ENCODE measurements around the gene KIF3A.

The KIF3A gene

GRCh38 chr5:132678735-132679134, 58.6 kb downstream of the KIF3A start:
- Histone ChIP-seq H3K4me1 (ENCODE audit: control insufficient read depth in 2 of 2, insufficient read depth in 2 of 2, low read length in 2 of 2) (no peaks in the 10 kb centered on the region), H3K9me3 (ENCODE audit: control insufficient read depth in 2 of 2, low read length in 2 of 2) (no peaks in the 10 kb centered on the region), H3K9ac (ENCODE audit: low read depth in 1 of 2, low read length in 2 of 2) (no peak overlapping the region), H3K27me3 (ENCODE audit: control insufficient read depth in 2 of 2, insufficient read depth in 2 of 2, low read length in 2 of 2) (no peaks in the 10 kb centered on the region), H3K36me3 (ENCODE audit: control insufficient read depth in 2 of 2, insufficient read depth in 2 of 2, low read length in 2 of 2) (no peaks in the 10 kb centered on the region), H3K27ac (ENCODE audit: low read depth in 2 of 2, low read length in 2 of 2) (no peak overlapping the region), H3K4me3 (ENCODE audit: low read length in 2 of 2) (no peak overlapping the region)

- Histone ChIP-seq H3K9ac (ENCODE audit: low read depth in 1 of 2, low read length in 2 of 2) (no peak overlapping the region), H3K36me3 (ENCODE audit: control insufficient read depth in 2 of 2, insufficient read depth in 2 of 2, low read length in 2 of 2) (no peaks in the 10 kb centered on the region), H3K27ac (ENCODE audit: low read depth in 2 of 2, low read length in 2 of 2) (no peak overlapping the region), H3K9me3 (ENCODE audit: control insufficient read depth in 2 of 2, low read length in 2 of 2) (no peaks in the 10 kb centered on the region), H3K27me3 (ENCODE audit: control insufficient read depth in 2 of 2, insufficient read depth in 2 of 2, low read length in 2 of 2) (no peaks in the 10 kb centered on the region), H3K4me1 (ENCODE audit: control insufficient read depth in 2 of 2, insufficient read depth in 2 of 2, low read length in 2 of 2) (no peaks in the 10 kb centered on the region), H3K4me3 (ENCODE audit: low read length in 2 of 2) (no peak overlapping the region)
These were observed 59.5 kb downstream of the KIF3A start for GRCh38 chr5:132677682-132678400.

- Histone ChIP-seq H3K4me1 (ENCODE audit: control insufficient read depth in 2 of 2, insufficient read depth in 2 of 2, low read length in 2 of 2) (no peaks in the 10 kb centered on the region), H3K27me3 (ENCODE audit: control insufficient read depth in 2 of 2, insufficient read depth in 2 of 2, low read length in 2 of 2) (no peaks in the 10 kb centered on the region), H3K36me3 (ENCODE audit: control insufficient read depth in 2 of 2, insufficient read depth in 2 of 2, low read length in 2 of 2) (no peaks in the 10 kb centered on the region), H3K4me3 (ENCODE audit: low read length in 2 of 2) (no peak overlapping the region), H3K9ac (ENCODE audit: low read depth in 1 of 2, low read length in 2 of 2) (no peak overlapping the region), H3K27ac (ENCODE audit: low read depth in 2 of 2, low read length in 2 of 2) (no peak overlapping the region), H3K9me3 (ENCODE audit: control insufficient read depth in 2 of 2, low read length in 2 of 2) (no peaks in the 10 kb centered on the region)
These were observed 60.2 kb downstream of the KIF3A start for GRCh38 chr5:132677191-132677590.

- no peaks in the 10 kb centered on the region for H3K36me3 ChIP-seq (ENCODE audit: control insufficient read depth in 2 of 2, insufficient read depth in 2 of 2, low read length in 2 of 2)
- no peak overlapping the region for H3K27ac ChIP-seq (ENCODE audit: low read depth in 2 of 2, low read length in 2 of 2)
- no peak overlapping the region for H3K9ac ChIP-seq (ENCODE audit: low read depth in 1 of 2, low read length in 2 of 2)
- H3K9me3 ChIP-seq (ENCODE audit: control insufficient read depth in 2 of 2, low read length in 2 of 2): no peaks in the 10 kb centered on the region
- H3K4me3 ChIP-seq (ENCODE audit: low read length in 2 of 2): no peak overlapping the region
- no peaks in the 10 kb centered on the region for H3K27me3 ChIP-seq (ENCODE audit: control insufficient read depth in 2 of 2, insufficient read depth in 2 of 2, low read length in 2 of 2)
- H3K4me1 ChIP-seq (ENCODE audit: control insufficient read depth in 2 of 2, insufficient read depth in 2 of 2, low read length in 2 of 2): no peaks in the 10 kb centered on the region
These were observed 61.2 kb downstream of the KIF3A start for GRCh38 chr5:132675936-132676689.

GRCh38 chr5:132674671-132675506, 62.5 kb downstream of the KIF3A start:
- Histone ChIP-seq H3K9me3 (ENCODE audit: control insufficient read depth in 2 of 2, low read length in 2 of 2) (no peaks in the 10 kb centered on the region), H3K4me1 (ENCODE audit: control insufficient read depth in 2 of 2, insufficient read depth in 2 of 2, low read length in 2 of 2) (no peaks in the 10 kb centered on the region), H3K27ac (ENCODE audit: low read depth in 2 of 2, low read length in 2 of 2) (peak overlapping the region; percentile 6 to 30), H3K9ac (ENCODE audit: low read depth in 1 of 2, low read length in 2 of 2) (no peak overlapping the region), H3K36me3 (ENCODE audit: control insufficient read depth in 2 of 2, insufficient read depth in 2 of 2, low read length in 2 of 2) (no peaks in the 10 kb centered on the region), H3K4me3 (ENCODE audit: low read length in 2 of 2) (no peak overlapping the region), H3K27me3 (ENCODE audit: control insufficient read depth in 2 of 2, insufficient read depth in 2 of 2, low read length in 2 of 2) (no peaks in the 10 kb centered on the region)

GRCh38 chr5:132673939-132674630, 63.3 kb downstream of the KIF3A start, which contains the start of gene IL4:
TSS of gene IL4 (plus strand) at chr5:132673989. CDS start at chr5:132674051, 62 bp downstream.
- H3K9me3 ChIP-seq (ENCODE audit: control insufficient read depth in 2 of 2, low read length in 2 of 2): no peaks in the 10 kb centered on the region
- no peaks in the 10 kb centered on the region for H3K4me1 ChIP-seq (ENCODE audit: control insufficient read depth in 2 of 2, insufficient read depth in 2 of 2, low read length in 2 of 2)
- H3K27me3 ChIP-seq (ENCODE audit: control insufficient read depth in 2 of 2, insufficient read depth in 2 of 2, low read length in 2 of 2): no peaks in the 10 kb centered on the region
- H3K36me3 ChIP-seq (ENCODE audit: control insufficient read depth in 2 of 2, insufficient read depth in 2 of 2, low read length in 2 of 2): no peaks in the 10 kb centered on the region
- no peak within 1 kb of the TSS for H3K9ac ChIP-seq (ENCODE audit: low read depth in 1 of 2, low read length in 2 of 2)
- no peak within 1 kb of the TSS for H3K4me3 ChIP-seq (ENCODE audit: low read length in 2 of 2)
- H3K27ac ChIP-seq (ENCODE audit: low read depth in 2 of 2, low read length in 2 of 2): peak within 1 kb of the TSS; percentile 6 to 30

- H3K27me3 ChIP-seq (ENCODE audit: control insufficient read depth in 2 of 2, insufficient read depth in 2 of 2, low read length in 2 of 2): no peaks in the 10 kb centered on the region
- H3K4me3 ChIP-seq (ENCODE audit: low read length in 2 of 2): no peak overlapping the region
- H3K9me3 ChIP-seq (ENCODE audit: control insufficient read depth in 2 of 2, low read length in 2 of 2): no peaks in the 10 kb centered on the region
- no peaks in the 10 kb centered on the region for H3K4me1 ChIP-seq (ENCODE audit: control insufficient read depth in 2 of 2, insufficient read depth in 2 of 2, low read length in 2 of 2)
- H3K36me3 ChIP-seq (ENCODE audit: control insufficient read depth in 2 of 2, insufficient read depth in 2 of 2, low read length in 2 of 2): no peaks in the 10 kb centered on the region
- no peak overlapping the region for H3K9ac ChIP-seq (ENCODE audit: low read depth in 1 of 2, low read length in 2 of 2)
- H3K27ac ChIP-seq (ENCODE audit: low read depth in 2 of 2, low read length in 2 of 2): no peak overlapping the region
These were observed 63.9 kb downstream of the KIF3A start for GRCh38 chr5:132673488-132673887.

GRCh38 chr5:132671000-132671399, 66.3 kb downstream of the KIF3A start:
- Histone ChIP-seq H3K9ac (ENCODE audit: low read depth in 1 of 2, low read length in 2 of 2) (no peak overlapping the region), H3K27me3 (ENCODE audit: control insufficient read depth in 2 of 2, insufficient read depth in 2 of 2, low read length in 2 of 2) (no peaks in the 10 kb centered on the region), H3K36me3 (ENCODE audit: control insufficient read depth in 2 of 2, insufficient read depth in 2 of 2, low read length in 2 of 2) (no peaks in the 10 kb centered on the region), H3K4me3 (ENCODE audit: low read length in 2 of 2) (no peak overlapping the region), H3K4me1 (ENCODE audit: control insufficient read depth in 2 of 2, insufficient read depth in 2 of 2, low read length in 2 of 2) (no peaks in the 10 kb centered on the region), H3K27ac (ENCODE audit: low read depth in 2 of 2, low read length in 2 of 2) (no peak overlapping the region), H3K9me3 (ENCODE audit: control insufficient read depth in 2 of 2, low read length in 2 of 2) (no peaks in the 10 kb centered on the region)

GRCh38 chr5:132669966-132670882, 67.1 kb downstream of the KIF3A start:
- Histone ChIP-seq H3K9me3 (ENCODE audit: control insufficient read depth in 2 of 2, low read length in 2 of 2) (no peaks in the 10 kb centered on the region), H3K4me1 (ENCODE audit: control insufficient read depth in 2 of 2, insufficient read depth in 2 of 2, low read length in 2 of 2) (no peaks in the 10 kb centered on the region), H3K9ac (ENCODE audit: low read depth in 1 of 2, low read length in 2 of 2) (no peak overlapping the region), H3K27ac (ENCODE audit: low read depth in 2 of 2, low read length in 2 of 2) (no peak overlapping the region), H3K36me3 (ENCODE audit: control insufficient read depth in 2 of 2, insufficient read depth in 2 of 2, low read length in 2 of 2) (no peaks in the 10 kb centered on the region), H3K4me3 (ENCODE audit: low read length in 2 of 2) (no peak overlapping the region), H3K27me3 (ENCODE audit: control insufficient read depth in 2 of 2, insufficient read depth in 2 of 2, low read length in 2 of 2) (no peaks in the 10 kb centered on the region)

All from mucosa of rectum (tissue), 2 donors.